ENCODE data around the gene NCAPG2. TPM values are rescaled to one million over a fixed set of nuclear protein-coding genes. Genes with fewer than 3 reads are reported as not detected.

The NCAPG2 gene
- total RNA-seq, 1 experiment from 2014 or later = 99.2 TPM

- Mint-ChIP-seq H3K9me3 (no peaks in the 10 kb centered on the region), H3K4me1 (no peaks in the 10 kb centered on the region), H3K4me3 (no peak overlapping the region), H3K27ac (no peak overlapping the region), H3K36me3 (peaks cover 67% of the 10 kb centered on the region), H3K27me3 (ENCODE audit: low read depth) (no peaks in the 10 kb centered on the region)
- ChIA-PET POLR2A (no interaction called here), CTCF (interaction anchor here (1.2 kb wide), 1 partner anchor 44 kb away, joined by 3 read pairs; no protein-coding TSS in a partner anchor)
- ATAC-seq (no peak), DNase-seq (ENCODE audit: low spot score) (no peak)
- no peak for TF ChIP-seq NFYB (CRISPR knock-in tag; conservative IDR thresholded peaks at IDR 0.05; ENCODE audit: low read depth)
- no peak for TF ChIP-seq ZNF263 (CRISPR knock-in tag; IDR thresholded peaks at IDR 0.05; ENCODE audit: low read depth)
- no peak for TF ChIP-seq USF2 (CRISPR knock-in tag; IDR thresholded peaks at IDR 0.05)
- no peak for TF ChIP-seq CTCF (IDR thresholded peaks at IDR 0.05)
- TF ChIP-seq NFE2L1 (CRISPR knock-in tag; IDR thresholded peaks at IDR 0.05) = no peak
- TF ChIP-seq NR1H2 (CRISPR knock-in tag; IDR thresholded peaks at IDR 0.05) = no peak
- TF ChIP-seq TCF7 (CRISPR knock-in tag; IDR thresholded peaks at IDR 0.05; ENCODE audit: low read depth) = no peak
- no peak for TF ChIP-seq SP1 (CRISPR knock-in tag; conservative IDR thresholded peaks at IDR 0.05)
- TF ChIP-seq ZNF512 (CRISPR knock-in tag; IDR thresholded peaks at IDR 0.05; ENCODE audit: borderline replicate concordance) = no peak
- TF ChIP-seq ZBTB21 (CRISPR knock-in tag; IDR thresholded peaks at IDR 0.05; ENCODE audit: borderline replicate concordance) = no peak
- TF ChIP-seq ZMAT4 (CRISPR knock-in tag; IDR thresholded peaks at IDR 0.05) = no peak
- no peak for TF ChIP-seq OVOL2 (CRISPR knock-in tag; IDR thresholded peaks at IDR 0.05; ENCODE audit: borderline replicate concordance)
- no peak for TF ChIP-seq ATF3 (CRISPR knock-in tag; conservative IDR thresholded peaks at IDR 0.05)
- TF ChIP-seq, protein P1, sequence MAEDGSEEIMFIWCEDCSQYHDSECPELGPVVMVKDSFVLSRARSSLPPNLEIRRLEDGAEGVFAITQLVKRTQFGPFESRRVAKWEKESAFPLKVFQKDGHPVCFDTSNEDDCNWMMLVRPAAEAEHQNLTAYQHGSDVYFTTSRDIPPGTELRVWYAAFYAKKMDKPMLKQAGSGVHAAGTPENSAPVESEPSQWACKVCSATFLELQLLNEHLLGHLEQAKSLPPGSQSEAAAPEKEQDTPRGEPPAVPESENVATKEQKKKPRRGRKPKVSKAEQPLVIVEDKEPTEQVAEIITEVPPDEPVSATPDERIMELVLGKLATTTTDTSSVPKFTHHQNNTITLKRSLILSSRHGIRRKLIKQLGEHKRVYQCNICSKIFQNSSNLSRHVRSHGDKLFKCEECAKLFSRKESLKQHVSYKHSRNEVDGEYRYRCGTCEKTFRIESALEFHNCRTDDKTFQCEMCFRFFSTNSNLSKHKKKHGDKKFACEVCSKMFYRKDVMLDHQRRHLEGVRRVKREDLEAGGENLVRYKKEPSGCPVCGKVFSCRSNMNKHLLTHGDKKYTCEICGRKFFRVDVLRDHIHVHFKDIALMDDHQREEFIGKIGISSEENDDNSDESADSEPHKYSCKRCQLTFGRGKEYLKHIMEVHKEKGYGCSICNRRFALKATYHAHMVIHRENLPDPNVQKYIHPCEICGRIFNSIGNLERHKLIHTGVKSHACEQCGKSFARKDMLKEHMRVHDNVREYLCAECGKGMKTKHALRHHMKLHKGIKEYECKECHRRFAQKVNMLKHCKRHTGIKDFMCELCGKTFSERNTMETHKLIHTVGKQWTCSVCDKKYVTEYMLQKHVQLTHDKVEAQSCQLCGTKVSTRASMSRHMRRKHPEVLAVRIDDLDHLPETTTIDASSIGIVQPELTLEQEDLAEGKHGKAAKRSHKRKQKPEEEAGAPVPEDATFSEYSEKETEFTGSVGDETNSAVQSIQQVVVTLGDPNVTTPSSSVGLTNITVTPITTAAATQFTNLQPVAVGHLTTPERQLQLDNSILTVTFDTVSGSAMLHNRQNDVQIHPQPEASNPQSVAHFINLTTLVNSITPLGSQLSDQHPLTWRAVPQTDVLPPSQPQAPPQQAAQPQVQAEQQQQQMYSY (CRISPR knock-in tag; IDR thresholded peaks at IDR 0.05) = no peak
- TF ChIP-seq JUN (CRISPR knock-in tag; IDR thresholded peaks at IDR 0.05) = no peak
Observed at GRCh38 chr7:158689488-158689887, 15.1 kb downstream of the NCAPG2 start.

GRCh38 chr7:158687406-158687805, 17.2 kb downstream of the NCAPG2 start:
- Mint-ChIP-seq H3K27ac (no peak overlapping the region), H3K4me3 (no peak overlapping the region), H3K36me3 (peaks cover 69% of the 10 kb centered on the region), H3K4me1 (no peaks in the 10 kb centered on the region), H3K27me3 (ENCODE audit: low read depth) (no peaks in the 10 kb centered on the region), H3K9me3 (no peaks in the 10 kb centered on the region)
- ATAC-seq (no peak), DNase-seq (ENCODE audit: low spot score) (no peak)
- ChIA-PET POLR2A (no interaction called here), CTCF (no interaction called here)
- TF ChIP-seq TEAD1 (CRISPR knock-in tag; IDR thresholded peaks at IDR 0.05) = no peak
- TF ChIP-seq ZNF425 (CRISPR knock-in tag; conservative IDR thresholded peaks at IDR 0.05) = no peak
- TF ChIP-seq ELF4 (CRISPR knock-in tag; IDR thresholded peaks at IDR 0.05; ENCODE audit: low read depth) = no peak
- no peak for TF ChIP-seq GRHL2 (CRISPR knock-in tag; IDR thresholded peaks at IDR 0.05; ENCODE audit: insufficient replicate concordance, severe bottlenecking)
- TF ChIP-seq ZNF232 (CRISPR knock-in tag; IDR thresholded peaks at IDR 0.05) = no peak
- TF ChIP-seq ZNF263 (CRISPR knock-in tag; IDR thresholded peaks at IDR 0.05; ENCODE audit: low read depth) = no peak
- TF ChIP-seq ZNF317 (CRISPR knock-in tag; IDR thresholded peaks at IDR 0.05; ENCODE audit: borderline replicate concordance, low read depth) = no peak
- TF ChIP-seq IRF2 (CRISPR knock-in tag; IDR thresholded peaks at IDR 0.05; ENCODE audit: borderline replicate concordance, low read depth) = no peak
- no peak for TF ChIP-seq ZNF138 (CRISPR knock-in tag; conservative IDR thresholded peaks at IDR 0.05)
- TF ChIP-seq SP1 (CRISPR knock-in tag; conservative IDR thresholded peaks at IDR 0.05) = no peak
- TF ChIP-seq NFE2L1 (CRISPR knock-in tag; IDR thresholded peaks at IDR 0.05) = no peak
- TF ChIP-seq RELA (CRISPR knock-in tag; IDR thresholded peaks at IDR 0.05; ENCODE audit: borderline replicate concordance) = no peak

All from WTC11 (cell line).